K562 (cell line): ENCODE measurements around the gene TSPAN14. TPM values are rescaled to one million over a fixed set of nuclear protein-coding genes. Genes with fewer than 3 reads are reported as not detected.

Experiments
- BCOR ChIP-seq: fragments of 450-650 bp; IDR thresholded peaks from 2 replicates; pipeline ENCODE4 v1.6.1; 2016
- CXXC5 ChIP-seq: fragments of 250-450 bp; sonication (Bioruptor Pico); IDR thresholded peaks from 2 replicates; pipeline ENCODE4 v1.8.0; 2022; ENCODE audit warnings: inconsistent platforms, mild to moderate bottlenecking, moderate library complexity
- FOS ChIP-seq: IDR thresholded peaks from 3 replicates; pipeline ENCODE4 v1.6.1; 2011; ENCODE audit not compliant: insufficient read length; ENCODE audit errors: extremely low read depth
- HDGF ChIP-seq: fragments of 450-650 bp; IDR thresholded peaks from 2 replicates; pipeline ENCODE4 v1.6.1; 2016
- IFI16 ChIP-seq: fragments of 250-450 bp; sonication (Bioruptor Pico); IDR thresholded peaks from 2 replicates; pipeline ENCODE4 v2.1.2; 2022; ENCODE audit warnings: mild to moderate bottlenecking, inconsistent platforms
- NBN ChIP-seq: fragments of 450-650 bp; IDR thresholded peaks from 2 replicates; pipeline ENCODE4 v1.6.1; 2016; ENCODE audit warnings: low read depth, mild to moderate bottlenecking
- NR1H2 ChIP-seq: sonication (generic); formaldehyde crosslinking; IDR thresholded peaks from 2 replicates; pipeline ENCODE4 v1.4.0; 2020; ENCODE audit warnings: mild to moderate bottlenecking, missing genetic modification reagents
- NR4A1 ChIP-seq, 2 experiments: fragments of 250-450 bp in 1 of 2; fragments of 450-650 bp in 1 of 2; sonication (Bioruptor Pico) in 1 of 2; IDR thresholded peaks; 2 replicates each; pipeline versions ENCODE4 v1.4.0 to v1.6.1; 2016 to 2020; ENCODE audit warnings: mild to moderate bottlenecking in 2 of 2, missing compliant biosample characterization in 1 of 2, missing genetic modification characterization in 1 of 2, moderate library complexity in 1 of 2
- POLR2G ChIP-seq: fragments of 200-400 bp; formaldehyde crosslinking; IDR thresholded peaks from 2 replicates; pipeline ENCODE4 v1.6.1; 2017; ENCODE audit warnings: low read depth, mild to moderate bottlenecking, antibody characterized with exemption, low read length, moderate library complexity
- PRMT5 ChIP-seq: sonication (generic); formaldehyde crosslinking; IDR thresholded peaks from 2 replicates; pipeline ENCODE4 v1.5.0; 2020; ENCODE audit warnings: missing genetic modification reagents
- SMARCA4 ChIP-seq: fragments of 450-650 bp; IDR thresholded peaks from 2 replicates; pipeline ENCODE4 v1.6.1; 2016
- SNAPC5 ChIP-seq: fragments of 250-450 bp; sonication (Bioruptor Pico); IDR thresholded peaks from 2 replicates; pipeline ENCODE4 v1.8.0; 2021; ENCODE audit warnings: moderate library complexity, mild to moderate bottlenecking, inconsistent platforms
- SREBF2 ChIP-seq: sonication (generic); formaldehyde crosslinking; IDR thresholded peaks from 2 replicates; pipeline ENCODE4 v1.4.0; 2020; ENCODE audit warnings: mild to moderate bottlenecking, missing genetic modification reagents
- SUPT5H ChIP-seq: fragments of 450-650 bp; IDR thresholded peaks from 2 replicates; pipeline ENCODE4 v1.6.1; 2016
- TBL1XR1 ChIP-seq, 2 experiments: IDR thresholded peaks; 2 replicates each; pipeline ENCODE4 v1.6.1; 2012; ENCODE audit warnings: improper control_type of control experiment in 2 of 2, low read length in 2 of 2, mild to moderate bottlenecking in 1 of 2
- TFAM ChIP-seq: fragments of 250-450 bp; sonication (Bioruptor Pico); conservative IDR thresholded peaks from 2 replicates; pipeline ENCODE4 v1.5.0; 2021; ENCODE audit warnings: mild to moderate bottlenecking, moderate library complexity
- YBX1 ChIP-seq: fragments of 450-650 bp; IDR thresholded peaks from 2 replicates; pipeline ENCODE4 v1.7.1; 2016; ENCODE audit warnings: mild to moderate bottlenecking
- ZBTB1 ChIP-seq: sonication (generic); formaldehyde crosslinking; IDR thresholded peaks from 2 replicates; pipeline ENCODE4 v1.8.1; 2023; ENCODE audit warnings: missing genetic modification reagents, low read depth, mild to moderate bottlenecking, borderline replicate concordance
- ZNF23 ChIP-seq: fragments of 250-450 bp; sonication (Bioruptor Pico); IDR thresholded peaks from 2 replicates; pipeline ENCODE4 v1.4.0; 2020; ENCODE audit warnings: mild to moderate bottlenecking
- ZNF316 ChIP-seq: fragments of 450-650 bp; IDR thresholded peaks from 2 replicates; pipeline ENCODE4 v1.6.1; 2016
- polyA plus RNA-seq, 8 experiments: library from polyadenylated mRNA; depleted of rRNA in 4 of 8; stranded (reverse) in 5 of 8; unstranded in 3 of 8; fragments of >200 nt; fragmentation: Nextera tagmentation in 2 of 8; fragmentation: Illumina TruSeq in 1 of 8; extraction: Ambion mirVana in 2 of 8; extraction: Trizol in 1 of 8; gene quantifications; 2 replicates each; pipeline versions ENCODE4 v1.2.1 to v1.2.3, GENCODE V29; 2011 to 2014; ENCODE audit warnings: inconsistent platforms in 1 of 8, missing spikeins in 1 of 8
- total RNA-seq, 7 experiments: library from RNA; depleted of rRNA in 6 of 7; stranded (reverse); fragments of >200 nt in 6 of 7; fragmentation: Illumina TruSeq in 2 of 7; extraction: Trizol in 2 of 7; gene quantifications; 2 replicates each; pipeline versions ENCODE4 v1.2.1 to v1.2.3, GENCODE V29; 2011 to 2021; ENCODE audit warnings: low replicate concordance in 1 of 7
- TF ChIP-seq, protein P1 (sequence below), 3 experiments: fragments of 200-800 bp in 1 of 3; fragments of 250-450 bp in 1 of 3; fragments of 450-650 bp in 1 of 3; sonication (Bioruptor Pico) in 1 of 3; sonication (Bioruptor generic) in 1 of 3; formaldehyde crosslinking in 1 of 3; IDR thresholded peaks; 2 replicates each; pipeline versions ENCODE4 v1.6.1 to v1.8.0; 2016 to 2022; ENCODE audit warnings: mild to moderate bottlenecking in 2 of 3, missing genetic modification characterization in 2 of 3, missing compliant biosample characterization in 1 of 3, moderate library complexity in 1 of 3
- TF ChIP-seq, protein P2 (sequence below), 3 experiments: IDR thresholded peaks in 2 of 3; conservative IDR thresholded peaks in 1 of 3; 2 replicates each; pipeline ENCODE4 v1.5.1; 2011 to 2012; ENCODE audit warnings: low read length in 3 of 3, mild to moderate bottlenecking in 3 of 3, control low read depth in 2 of 3, improper control_type of control experiment in 1 of 3, inconsistent platforms in 1 of 3, low read depth in 1 of 3, mixed read lengths in 1 of 3, moderate library complexity in 1 of 3; ENCODE audit not compliant: insufficient read depth in 2 of 3
- TF ChIP-seq, protein P3 (sequence below): sonication (generic); formaldehyde crosslinking; IDR thresholded peaks from 2 replicates; pipeline ENCODE4 v1.4.0; 2020; ENCODE audit warnings: mild to moderate bottlenecking, missing genetic modification reagents

The TSPAN14 gene
- total and polyA plus RNA-seq, 9 of the 15 experiments (the other 6 are each of a cell fraction or from before 2014, with no cell fraction given) = 5.8 to 92.9 (median 23.3) TPM

- TF ChIP-seq, protein P1, sequence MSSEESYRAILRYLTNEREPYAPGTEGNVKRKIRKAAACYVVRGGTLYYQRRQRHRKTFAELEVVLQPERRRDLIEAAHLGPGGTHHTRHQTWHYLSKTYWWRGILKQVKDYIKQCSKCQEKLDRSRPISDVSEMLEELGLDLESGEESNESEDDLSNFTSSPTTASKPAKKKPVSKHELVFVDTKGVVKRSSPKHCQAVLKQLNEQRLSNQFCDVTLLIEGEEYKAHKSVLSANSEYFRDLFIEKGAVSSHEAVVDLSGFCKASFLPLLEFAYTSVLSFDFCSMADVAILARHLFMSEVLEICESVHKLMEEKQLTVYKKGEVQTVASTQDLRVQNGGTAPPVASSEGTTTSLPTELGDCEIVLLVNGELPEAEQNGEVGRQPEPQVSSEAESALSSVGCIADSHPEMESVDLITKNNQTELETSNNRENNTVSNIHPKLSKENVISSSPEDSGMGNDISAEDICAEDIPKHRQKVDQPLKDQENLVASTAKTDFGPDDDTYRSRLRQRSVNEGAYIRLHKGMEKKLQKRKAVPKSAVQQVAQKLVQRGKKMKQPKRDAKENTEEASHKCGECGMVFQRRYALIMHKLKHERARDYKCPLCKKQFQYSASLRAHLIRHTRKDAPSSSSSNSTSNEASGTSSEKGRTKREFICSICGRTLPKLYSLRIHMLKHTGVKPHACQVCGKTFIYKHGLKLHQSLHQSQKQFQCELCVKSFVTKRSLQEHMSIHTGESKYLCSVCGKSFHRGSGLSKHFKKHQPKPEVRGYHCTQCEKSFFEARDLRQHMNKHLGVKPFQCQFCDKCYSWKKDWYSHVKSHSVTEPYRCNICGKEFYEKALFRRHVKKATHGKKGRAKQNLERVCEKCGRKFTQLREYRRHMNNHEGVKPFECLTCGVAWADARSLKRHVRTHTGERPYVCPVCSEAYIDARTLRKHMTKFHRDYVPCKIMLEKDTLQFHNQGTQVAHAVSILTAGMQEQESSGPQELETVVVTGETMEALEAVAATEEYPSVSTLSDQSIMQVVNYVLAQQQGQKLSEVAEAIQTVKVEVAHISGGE (CRISPR knock-in tag; IDR thresholded peaks at IDR 0.05) = peak in 1 of 3 experiments; percentile 62; a peak in 2 of 6 replicates
- TF ChIP-seq SNAPC5 (CRISPR knock-in tag) (no peak), ZNF23 (CRISPR knock-in tag) (no peak), PRMT5 (CRISPR knock-in tag) (no peak), POLR2G (peak; percentile 81), YBX1 (no peak), HDGF (no peak), TFAM (CRISPR knock-in tag) (no peak), IFI16 (no peak), NR4A1 (CRISPR knock-in tag; IDR thresholded peaks at IDR 0.05) (no peak), NR4A1 (tag; IDR thresholded peaks at IDR 0.05) (0 out of 2 replicates have a peak, but pooled peaks have one; percentile 30), ZBTB1 (CRISPR knock-in tag) (no peak), BCOR (no peak), NR1H2 (no peak), SMARCA4 (no peak), TBL1XR1 (IDR thresholded peaks at IDR 0.05; ENCODE audit: low read length in 2 of 2) (no peak), FOS (no peak), CXXC5 (CRISPR knock-in tag) (peak; percentile 74), ZNF316 (no peak), SREBF2 (0 out of 2 replicates have a peak, but pooled peaks have one; percentile 85), SUPT5H (0 out of 2 replicates have a peak, but pooled peaks have one; percentile 34), NBN (no peak)
- TF ChIP-seq, protein P2, sequence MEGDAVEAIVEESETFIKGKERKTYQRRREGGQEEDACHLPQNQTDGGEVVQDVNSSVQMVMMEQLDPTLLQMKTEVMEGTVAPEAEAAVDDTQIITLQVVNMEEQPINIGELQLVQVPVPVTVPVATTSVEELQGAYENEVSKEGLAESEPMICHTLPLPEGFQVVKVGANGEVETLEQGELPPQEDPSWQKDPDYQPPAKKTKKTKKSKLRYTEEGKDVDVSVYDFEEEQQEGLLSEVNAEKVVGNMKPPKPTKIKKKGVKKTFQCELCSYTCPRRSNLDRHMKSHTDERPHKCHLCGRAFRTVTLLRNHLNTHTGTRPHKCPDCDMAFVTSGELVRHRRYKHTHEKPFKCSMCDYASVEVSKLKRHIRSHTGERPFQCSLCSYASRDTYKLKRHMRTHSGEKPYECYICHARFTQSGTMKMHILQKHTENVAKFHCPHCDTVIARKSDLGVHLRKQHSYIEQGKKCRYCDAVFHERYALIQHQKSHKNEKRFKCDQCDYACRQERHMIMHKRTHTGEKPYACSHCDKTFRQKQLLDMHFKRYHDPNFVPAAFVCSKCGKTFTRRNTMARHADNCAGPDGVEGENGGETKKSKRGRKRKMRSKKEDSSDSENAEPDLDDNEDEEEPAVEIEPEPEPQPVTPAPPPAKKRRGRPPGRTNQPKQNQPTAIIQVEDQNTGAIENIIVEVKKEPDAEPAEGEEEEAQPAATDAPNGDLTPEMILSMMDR (IDR thresholded peaks at IDR 0.05 in 2 of 3, conservative IDR thresholded peaks at IDR 0.05 in 1 of 3; ENCODE audit: insufficient read depth in 2 of 3, low read depth in 1 of 3, low read length in 3 of 3) = peak; percentile 72 to 88 (median 81)
- TF ChIP-seq, protein P3, sequence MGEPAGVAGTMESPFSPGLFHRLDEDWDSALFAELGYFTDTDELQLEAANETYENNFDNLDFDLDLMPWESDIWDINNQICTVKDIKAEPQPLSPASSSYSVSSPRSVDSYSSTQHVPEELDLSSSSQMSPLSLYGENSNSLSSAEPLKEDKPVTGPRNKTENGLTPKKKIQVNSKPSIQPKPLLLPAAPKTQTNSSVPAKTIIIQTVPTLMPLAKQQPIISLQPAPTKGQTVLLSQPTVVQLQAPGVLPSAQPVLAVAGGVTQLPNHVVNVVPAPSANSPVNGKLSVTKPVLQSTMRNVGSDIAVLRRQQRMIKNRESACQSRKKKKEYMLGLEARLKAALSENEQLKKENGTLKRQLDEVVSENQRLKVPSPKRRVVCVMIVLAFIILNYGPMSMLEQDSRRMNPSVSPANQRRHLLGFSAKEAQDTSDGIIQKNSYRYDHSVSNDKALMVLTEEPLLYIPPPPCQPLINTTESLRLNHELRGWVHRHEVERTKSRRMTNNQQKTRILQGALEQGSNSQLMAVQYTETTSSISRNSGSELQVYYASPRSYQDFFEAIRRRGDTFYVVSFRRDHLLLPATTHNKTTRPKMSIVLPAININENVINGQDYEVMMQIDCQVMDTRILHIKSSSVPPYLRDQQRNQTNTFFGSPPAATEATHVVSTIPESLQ (CRISPR knock-in tag) = peak; percentile 50; the same call in 1 of the 2 replicates
These were observed 81.7 kb downstream of the TSPAN14 start (continued) for GRCh38 chr10:80535671-80536360.
